ENCODE measurements around the gene DNAJC25. TPM values are rescaled to one million over a fixed set of nuclear protein-coding genes. Genes with fewer than 3 reads are reported as not detected.

Gene DNAJC25
- total and polyA plus RNA-seq, 12 donors = 3.8 to 9.3 (median 5.0) TPM

DNA sequence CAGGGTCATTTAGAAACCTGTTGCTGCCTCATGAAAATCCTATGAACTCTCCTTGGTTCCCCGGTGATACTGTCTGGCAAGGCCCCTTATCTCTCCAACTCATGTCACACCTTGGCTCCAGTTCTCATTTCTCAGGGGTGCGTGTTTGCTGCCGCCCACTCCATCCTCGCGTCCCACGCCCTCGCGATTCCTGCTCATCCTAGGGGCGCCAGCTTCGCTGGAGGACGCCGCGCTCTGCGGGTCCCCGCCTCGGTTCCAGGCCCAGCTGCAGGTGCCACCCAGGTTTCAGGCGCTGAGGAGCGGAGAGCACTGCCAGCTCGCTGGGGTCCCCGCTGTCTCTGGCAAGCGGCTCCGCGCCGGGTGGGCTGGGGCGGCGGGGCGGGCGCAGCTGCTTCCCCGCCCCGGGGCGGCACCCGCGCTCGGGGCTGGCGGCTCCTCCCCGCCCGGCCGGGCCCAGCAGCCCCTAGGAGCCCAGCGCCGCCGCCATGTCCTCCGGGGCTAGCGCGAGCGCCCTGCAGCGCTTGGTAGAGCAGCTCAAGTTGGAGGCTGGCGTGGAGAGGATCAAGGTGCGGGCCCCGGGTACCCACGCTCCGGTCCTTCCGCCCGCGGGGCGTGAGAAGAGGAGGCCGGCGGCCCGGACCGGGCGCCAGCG is 30.1 kb downstream of the DNAJC25 start, which contains the start of gene GNG10:
TSS of gene GNG10 (plus strand) at position 456 of the 652 bp plus-strand sequence. CDS start at position 486, 30 bp downstream.
- Histone ChIP-seq H3K4me1 (peaks cover 0 to 28% (median 16%) of the 10 kb centered on the region in 9 donors), H3K9me3 (no peaks in the 10 kb centered on the region), H3K27me3 (no peaks in the 10 kb centered on the region), H3K4me3 (peak within 1 kb of the TSS; percentile 69 to 95 (median 78)), H3K27ac (peak within 1 kb of the TSS; percentile 49 to 95 (median 80)), H3K36me3 (peaks cover 0 to 23% (median 0%) of the 10 kb centered on the region in 9 donors)
- intact Hi-C loops (cut with DNase I) = loop anchor here in 2 of 10 donors (2.0 kb wide), 1 partner anchor 62 kb away; the partner anchor contains the start of gene PTGR1 (in 2 of the 2)
- ATAC-seq (peak; percentile 89 to 96 (median 94)), DNase-seq (peak; percentile 48 to 73)
- 0% methylated on average over 48 to 61 of the region's 61 CpGs for WGBS, 2 donors
- TF ChIP-seq CTCF (IDR thresholded peaks at IDR 0.05) = no peak

DNA sequence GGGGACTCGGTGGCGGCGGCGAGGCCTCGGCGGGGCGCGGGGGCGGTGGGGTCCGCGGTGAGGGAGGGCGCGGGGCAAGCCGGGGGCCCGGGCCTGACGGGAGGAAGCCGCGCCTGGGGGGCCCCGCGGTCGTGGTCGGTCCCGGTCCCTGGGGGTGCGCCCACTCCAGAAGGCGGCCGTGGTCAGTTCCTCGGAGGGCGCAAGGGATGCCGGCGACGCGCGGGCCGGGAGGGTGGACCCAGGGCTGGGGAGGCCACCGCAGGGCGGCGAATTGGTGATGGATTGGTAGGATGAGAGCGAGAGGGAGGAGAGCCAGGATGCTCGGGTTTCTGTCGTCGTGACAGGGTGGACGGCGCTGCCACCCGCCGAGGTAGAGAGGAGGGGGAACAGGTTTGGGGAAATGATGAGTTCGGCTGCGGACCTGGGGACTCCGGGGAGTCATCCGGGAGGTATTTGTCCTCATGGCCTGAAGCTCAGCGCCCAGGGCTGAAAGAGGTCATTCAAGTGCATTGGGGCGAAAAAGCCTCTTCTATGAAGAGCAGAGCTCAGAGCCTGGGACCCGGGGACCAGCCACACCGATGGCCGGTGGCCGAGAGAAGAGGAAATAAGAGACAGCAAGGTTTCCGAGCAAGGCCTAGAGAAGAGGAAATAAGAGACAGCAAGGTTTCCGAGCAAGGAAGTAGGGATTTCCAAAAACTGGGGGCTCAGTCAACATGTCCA is 30.8 kb downstream of the DNAJC25 start:
- peak overlapping the region; percentile 49 to 95 (median 80) for H3K27ac ChIP-seq
- H3K27me3 ChIP-seq = no peaks in the 10 kb centered on the region
- H3K4me1 ChIP-seq = peaks cover 0 to 28% (median 16%) of the 10 kb centered on the region in 9 donors
- intact Hi-C loops (cut with DNase I) = loop anchor here in 2 of 10 donors (2.0 kb wide), 1 partner anchor 63 kb away; the partner anchor contains the start of gene PTGR1 (in 2 of the 2)
- peak overlapping the region; percentile 69 to 95 (median 78) for H3K4me3 ChIP-seq
- peak; percentile 25 to 40 for DNase-seq
- ATAC-seq = peak; percentile 61 to 79 (median 73)
- 1% methylated on average over 46 to 57 of the region's 57 CpGs for WGBS, 2 donors
- H3K9me3 ChIP-seq = no peaks in the 10 kb centered on the region
- H3K36me3 ChIP-seq = peaks cover 0 to 30% (median 0%) of the 10 kb centered on the region in 9 donors
- TF ChIP-seq CTCF (IDR thresholded peaks at IDR 0.05) = no peak

GRCh38 chr9:111662576-111663300 is 31.6 kb downstream of the DNAJC25 start:
- peaks cover 0 to 28% (median 16%) of the 10 kb centered on the region in 9 donors for H3K4me1 ChIP-seq
- DNase-seq (no peak), ATAC-seq (peak in 5 of 8 donors; percentile 3 to 37 (median 18))
- intact Hi-C loops (cut with DNase I) = no loop called here
- H3K36me3 ChIP-seq = peaks cover 0 to 38% (median 0%) of the 10 kb centered on the region in 9 donors
- no peaks in the 10 kb centered on the region for H3K9me3 ChIP-seq
- 30 to 32% methylated on average over 7 of the region's 7 CpGs for WGBS, 2 donors
- peak overlapping the region in 9 of 10 donors; percentile 74 to 95 (median 78) for H3K4me3 ChIP-seq
- no peaks in the 10 kb centered on the region for H3K27me3 ChIP-seq
- no peak for TF ChIP-seq CTCF (IDR thresholded peaks at IDR 0.05)
- H3K27ac ChIP-seq = peak overlapping the region in 8 of 10 donors; percentile 72 to 95 (median 84)
